ENCODE results near the gene BRMS1L.

DNA sequence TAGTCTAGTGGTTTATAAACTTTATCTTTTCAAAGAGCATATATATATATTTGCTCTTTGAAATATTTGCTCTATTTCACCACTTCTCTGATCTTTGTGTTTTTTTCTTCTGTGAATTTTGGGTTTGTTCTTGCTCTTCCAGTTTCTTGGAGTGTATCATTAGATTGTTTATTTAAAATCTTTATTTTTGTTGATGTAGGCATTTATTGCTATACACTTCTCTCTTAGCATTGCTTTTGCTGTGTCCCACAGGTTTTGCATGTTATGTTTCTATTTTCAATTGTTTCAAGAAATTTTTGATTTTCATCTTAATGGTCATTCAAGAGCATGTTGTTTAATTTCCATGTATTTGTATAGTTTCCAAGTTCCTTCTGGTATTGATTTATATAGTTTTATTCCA is 69.1 kb downstream of the BRMS1L start:
- TF ChIP-seq YY1 (IDR thresholded peaks at IDR 0.05; ENCODE audit: low read depth) = no peak
- TF ChIP-seq EZH2phosphoT487 (IDR thresholded peaks at IDR 0.05; ENCODE audit: borderline replicate concordance, low read depth) = no peak
- TF ChIP-seq RFX5 (IDR thresholded peaks at IDR 0.05; ENCODE audit: low read length) = no peak
- no peak for TF ChIP-seq CTCF (IDR thresholded peaks at IDR 0.05)
- no peak for TF ChIP-seq JUND (IDR thresholded peaks at IDR 0.05)
- TF ChIP-seq, protein P1, sequence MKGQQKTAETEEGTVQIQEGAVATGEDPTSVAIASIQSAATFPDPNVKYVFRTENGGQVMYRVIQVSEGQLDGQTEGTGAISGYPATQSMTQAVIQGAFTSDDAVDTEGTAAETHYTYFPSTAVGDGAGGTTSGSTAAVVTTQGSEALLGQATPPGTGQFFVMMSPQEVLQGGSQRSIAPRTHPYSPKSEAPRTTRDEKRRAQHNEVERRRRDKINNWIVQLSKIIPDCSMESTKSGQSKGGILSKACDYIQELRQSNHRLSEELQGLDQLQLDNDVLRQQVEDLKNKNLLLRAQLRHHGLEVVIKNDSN (IDR thresholded peaks at IDR 0.05; ENCODE audit: borderline replicate concordance, low read depth) = no peak
- no peak for TF ChIP-seq NRF1 (IDR thresholded peaks at IDR 0.05; ENCODE audit: low read depth, low read length)
- no peak for TF ChIP-seq REST (IDR thresholded peaks at IDR 0.05; ENCODE audit: low read depth, low read length)
- TF ChIP-seq MEF2A (IDR thresholded peaks at IDR 0.05; ENCODE audit: borderline replicate concordance, low read depth) = no peak
- no peak for TF ChIP-seq POLR2AphosphoS5 (IDR thresholded peaks at IDR 0.05; ENCODE audit: low read depth, low read length)
- no peak for TF ChIP-seq MAX (IDR thresholded peaks at IDR 0.05; ENCODE audit: low read depth)
- TF ChIP-seq TAF1 (IDR thresholded peaks at IDR 0.05; ENCODE audit: borderline replicate concordance, low read depth, low read length) = no peak
- TF ChIP-seq SIN3A (IDR thresholded peaks at IDR 0.05; ENCODE audit: borderline replicate concordance, low read depth, low read length) = no peak
- TF ChIP-seq GATA2 (CRISPR knock-in tag; IDR thresholded peaks at IDR 0.05) = no peak

Data from SK-N-SH (cell line).